ENCODE data around the gene UMODL1. TPM values are rescaled to one million over a fixed set of nuclear protein-coding genes. Genes with fewer than 3 reads are reported as not detected.

The UMODL1 gene
- total RNA-seq, 5 donors from 2014 or later (not counting 1 experiment from before 2014, with no cell fraction given): 0.16 to 0.99 (median 0.82) TPM

- H3K4me1 ChIP-seq (ENCODE audit: control insufficient read depth in 1 of 2, extremely low read depth in 1 of 2, insufficient read depth in 2 of 2, low read length in 2 of 2): peaks cover 5 to 51% of the 10 kb centered on the region in 2 experiments
- ATAC-seq (replicated peaks in 1 of 4) (no peak), DNase-seq (peak in 1 of 35 experiments; percentile 5)
- POLR2A ChIA-PET: interaction anchor here in 1 of 2 donors (0.6 kb wide), 1 partner anchor 54 kb away, joined by 3 read pairs; no protein-coding TSS in a partner anchor
- CTCF ChIA-PET: no interaction called here
- H3K4me3 Mint-ChIP-seq: peak overlapping the region; percentile 89 to 92 (median 90)
- peaks cover 0 to 3% of the 10 kb centered on the region in 2 donors for H3K36me3 ChIP-seq (ENCODE audit: control insufficient read depth in 2 of 2, extremely low read depth in 1 of 2, insufficient read depth in 1 of 2, low read length in 1 of 2)
- H3K27me3 Mint-ChIP-seq: no peaks in the 10 kb centered on the region
- peak overlapping the region; percentile 75 for H3K27ac ChIP-seq (ENCODE audit: low read length)
- peak overlapping the region; percentile 33 to 49 for H3K4me3 ChIP-seq (ENCODE audit: control insufficient read depth in 1 of 2, extremely low read depth in 1 of 2, low read length in 1 of 2)
- WGBS (ENCODE audit: insufficient coverage): 7% methylated on average over 3 of the region's 6 CpGs
- no peaks in the 10 kb centered on the region for H3K9me3 ChIP-seq
- peaks cover 55 to 73% (median 66%) of the 10 kb centered on the region in 3 donors for H3K4me1 Mint-ChIP-seq
- H3K27ac Mint-ChIP-seq: peak overlapping the region; percentile 99 to 100
- H3K27me3 ChIP-seq (replicated peaks in 1 of 2; ENCODE audit: control insufficient read depth in 2 of 2, extremely low read depth in 1 of 2, insufficient read depth in 2 of 2, low read length in 1 of 2): no peaks in the 10 kb centered on the region
- H3K9me3 Mint-ChIP-seq: no peaks in the 10 kb centered on the region
- no peaks in the 10 kb centered on the region for H3K36me3 Mint-ChIP-seq
Measured at GRCh38 chr21:42061986-42062235, 9.2 kb upstream of the UMODL1 start.

GRCh38 chr21:42062236-42063022, 8.7 kb upstream of the UMODL1 start:
- no peaks in the 10 kb centered on the region for H3K27me3 Mint-ChIP-seq

GRCh38 chr21:42063191-42063570, 7.9 kb upstream of the UMODL1 start:
- Histone ChIP-seq H3K9me3 (no peaks in the 10 kb centered on the region), H3K36me3 (ENCODE audit: control insufficient read depth in 2 of 2, extremely low read depth in 1 of 2, insufficient read depth in 1 of 2, low read length in 1 of 2) (peaks cover 0 to 3% of the 10 kb centered on the region in 2 donors), H3K27me3 (replicated peaks in 1 of 2; ENCODE audit: control insufficient read depth in 2 of 2, extremely low read depth in 1 of 2, insufficient read depth in 2 of 2, low read length in 1 of 2) (peaks cover 0 to 4% of the 10 kb centered on the region in 2 experiments), H3K4me3 (ENCODE audit: control insufficient read depth in 1 of 2, extremely low read depth in 1 of 2, low read length in 1 of 2) (peak overlapping the region; percentile 49 to 62), H3K4me1 (ENCODE audit: control insufficient read depth in 1 of 2, extremely low read depth in 1 of 2, insufficient read depth in 2 of 2, low read length in 2 of 2) (peaks cover 5 to 51% of the 10 kb centered on the region in 2 experiments), H3K27ac (ENCODE audit: low read length) (peak overlapping the region; percentile 75)
- peaks cover 53 to 69% (median 62%) of the 10 kb centered on the region in 3 donors for H3K4me1 Mint-ChIP-seq
- peak overlapping the region; percentile 89 to 92 (median 90) for H3K4me3 Mint-ChIP-seq
- no peak for ATAC-seq (replicated peaks in 1 of 4)
- CTCF ChIA-PET: interaction anchor here in 1 of 2 donors (1.0 kb wide), 1 partner anchor 44 kb away, joined by 4 read pairs; no protein-coding TSS in a partner anchor
- no peaks in the 10 kb centered on the region for H3K36me3 Mint-ChIP-seq
- DNase-seq: peak in 14 of 35 experiments; percentile 8 to 53 (median 26)
- H3K27ac Mint-ChIP-seq: peak overlapping the region; percentile 99 to 100
- no peaks in the 10 kb centered on the region for H3K27me3 Mint-ChIP-seq
- 0% methylated on average over 3 of the region's 4 CpGs for WGBS (ENCODE audit: insufficient coverage)
- H3K9me3 Mint-ChIP-seq: no peaks in the 10 kb centered on the region
- POLR2A ChIA-PET: interaction anchor here in 1 of 2 donors (0.6 kb wide), 1 partner anchor 14 kb away, joined by 4 read pairs; no protein-coding TSS in a partner anchor

More at GRCh38 chr21:42062236-42063022, 8.7 kb upstream of the UMODL1 start:
- Mint-ChIP-seq H3K4me3 (peak overlapping the region; percentile 89 to 92 (median 90)), H3K27ac (peak overlapping the region; percentile 99 to 100), H3K4me1 (peaks cover 53 to 69% (median 64%) of the 10 kb centered on the region in 3 donors), H3K9me3 (no peaks in the 10 kb centered on the region), H3K36me3 (no peaks in the 10 kb centered on the region)
- CTCF ChIA-PET: interaction anchor here in 1 of 2 donors (1.0 kb wide), 1 partner anchor 45 kb away, joined by 4 read pairs; no protein-coding TSS in a partner anchor
- H3K27ac ChIP-seq (ENCODE audit: low read length): peak overlapping the region; percentile 75
- 0% methylated on average over 20 of the region's 31 CpGs for WGBS (ENCODE audit: insufficient coverage)
- no peaks in the 10 kb centered on the region for H3K27me3 ChIP-seq (replicated peaks in 1 of 2; ENCODE audit: control insufficient read depth in 2 of 2, extremely low read depth in 1 of 2, insufficient read depth in 2 of 2, low read length in 1 of 2)
- ATAC-seq (replicated peaks in 1 of 4) (peak; percentile 83 to 86 (median 83)), DNase-seq (peak; percentile 89 to 98 (median 94))
- H3K36me3 ChIP-seq (ENCODE audit: control insufficient read depth in 2 of 2, extremely low read depth in 1 of 2, insufficient read depth in 1 of 2, low read length in 1 of 2): peaks cover 0 to 3% of the 10 kb centered on the region in 2 donors
- peak overlapping the region; percentile 49 to 62 for H3K4me3 ChIP-seq (ENCODE audit: control insufficient read depth in 1 of 2, extremely low read depth in 1 of 2, low read length in 1 of 2)
- POLR2A ChIA-PET: interaction anchor here in 1 of 2 donors (0.6 kb wide), 1 partner anchor 54 kb away, joined by 3 read pairs; no protein-coding TSS in a partner anchor
- peaks cover 5 to 51% of the 10 kb centered on the region in 2 experiments for H3K4me1 ChIP-seq (ENCODE audit: control insufficient read depth in 1 of 2, extremely low read depth in 1 of 2, insufficient read depth in 2 of 2, low read length in 2 of 2)
- no peaks in the 10 kb centered on the region for H3K9me3 ChIP-seq

DNA sequence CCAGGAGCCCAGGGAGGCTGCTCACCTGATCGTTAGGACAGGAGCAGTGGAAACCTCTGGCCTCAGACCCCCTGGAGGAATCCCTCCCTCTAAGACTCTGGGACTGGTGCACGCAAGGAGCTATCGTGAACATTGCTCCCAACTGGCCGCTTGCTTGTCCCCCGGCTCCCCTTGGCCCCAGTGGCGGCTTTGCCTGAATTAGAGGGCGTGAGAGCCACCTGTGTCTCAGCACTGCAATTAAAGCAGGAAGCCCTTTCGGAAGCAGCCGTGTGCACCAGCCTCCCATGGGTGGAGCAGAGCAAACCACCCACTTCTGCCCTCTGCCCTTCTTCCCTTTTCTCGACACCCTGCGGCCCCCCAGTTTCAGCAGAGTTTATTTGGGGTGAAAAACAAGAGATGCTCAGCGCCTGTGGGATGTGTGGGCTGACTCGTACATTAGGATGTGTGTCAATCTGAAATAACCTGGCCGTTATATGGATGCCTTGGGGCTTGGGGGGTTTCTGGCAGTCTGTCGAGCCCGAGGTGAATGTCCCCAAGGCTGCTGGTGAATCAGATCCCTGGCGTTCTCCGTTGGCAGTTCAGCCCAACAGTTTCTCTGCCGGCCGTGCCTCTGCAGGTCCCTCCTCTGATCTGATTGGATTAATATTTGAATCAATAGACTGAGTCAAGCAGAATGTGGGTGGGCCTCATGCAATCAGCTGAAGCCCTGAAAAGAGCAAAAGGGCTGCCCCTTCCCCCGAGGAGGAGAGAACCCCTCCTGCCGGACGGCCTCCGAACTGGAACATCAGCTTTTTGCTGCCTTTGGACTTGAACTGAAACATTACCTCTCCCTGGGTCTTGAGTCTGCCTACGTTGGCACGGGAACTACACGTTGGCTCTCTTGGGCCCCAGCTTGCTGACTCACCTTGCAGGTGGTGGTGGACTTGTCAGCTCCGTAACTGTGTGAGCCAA, 7.3 kb upstream of the UMODL1 start:
- H3K27me3 Mint-ChIP-seq: no peaks in the 10 kb centered on the region
- peak overlapping the region; percentile 75 for H3K27ac ChIP-seq (ENCODE audit: low read length)
- CTCF ChIA-PET: no interaction called here
- ATAC-seq (replicated peaks in 1 of 4): peak; percentile 11 to 41 (median 37)
- H3K27ac Mint-ChIP-seq: peak overlapping the region; percentile 99 to 100
- no peaks in the 10 kb centered on the region for H3K36me3 Mint-ChIP-seq
- H3K27me3 ChIP-seq (replicated peaks in 1 of 2; ENCODE audit: control insufficient read depth in 2 of 2, extremely low read depth in 1 of 2, insufficient read depth in 2 of 2, low read length in 1 of 2): peaks cover 0 to 4% of the 10 kb centered on the region in 2 experiments
- no peaks in the 10 kb centered on the region for H3K9me3 Mint-ChIP-seq
- WGBS (ENCODE audit: insufficient coverage): 11% methylated on average over 21 of the region's 28 CpGs
- peak; percentile 37 to 73 (median 53) for DNase-seq
- H3K4me1 Mint-ChIP-seq: peaks cover 53 to 75% (median 61%) of the 10 kb centered on the region in 3 donors
- POLR2A ChIA-PET: interaction anchor here in 1 of 2 donors (0.6 kb wide), 1 partner anchor 15 kb away, joined by 4 read pairs; no protein-coding TSS in a partner anchor
- H3K9me3 ChIP-seq: no peaks in the 10 kb centered on the region
- H3K4me3 Mint-ChIP-seq: peak overlapping the region; percentile 89 to 92 (median 90)
- H3K4me3 ChIP-seq (ENCODE audit: control insufficient read depth in 1 of 2, extremely low read depth in 1 of 2, low read length in 1 of 2): peak overlapping the region; percentile 49 to 62
- H3K4me1 ChIP-seq (ENCODE audit: control insufficient read depth in 1 of 2, extremely low read depth in 1 of 2, insufficient read depth in 2 of 2, low read length in 2 of 2): peaks cover 5 to 53% of the 10 kb centered on the region in 2 experiments
- peaks cover 0 to 3% of the 10 kb centered on the region in 2 donors for H3K36me3 ChIP-seq (ENCODE audit: control insufficient read depth in 2 of 2, extremely low read depth in 1 of 2, insufficient read depth in 1 of 2, low read length in 1 of 2)

DNA sequence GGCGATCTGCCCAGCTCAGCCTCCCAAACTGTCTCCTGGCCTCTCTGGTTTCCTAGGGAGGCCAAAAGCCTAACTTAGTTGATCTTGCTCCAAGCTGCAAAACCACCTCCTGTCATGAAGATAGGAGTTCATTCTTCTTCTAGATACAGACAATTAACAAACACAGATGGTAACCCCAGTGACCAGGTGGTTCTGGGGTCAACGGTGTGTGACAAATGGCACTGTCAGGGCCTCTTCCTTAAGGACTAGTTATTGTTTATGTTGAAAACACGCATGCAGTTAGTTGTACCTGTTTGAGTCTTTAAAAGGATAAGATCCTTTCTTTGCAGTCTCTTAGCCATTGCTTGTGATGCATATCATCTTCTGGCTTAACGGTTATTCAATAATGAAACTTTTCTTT, 4.6 kb upstream of the UMODL1 start:
- CTCF ChIA-PET: no interaction called here
- H3K27ac Mint-ChIP-seq: peak overlapping the region in 1 of 2 donors; percentile 65
- no peaks in the 10 kb centered on the region for H3K9me3 ChIP-seq
- no peaks in the 10 kb centered on the region for H3K36me3 Mint-ChIP-seq
- no peak overlapping the region for H3K4me3 ChIP-seq (ENCODE audit: control insufficient read depth in 1 of 2, extremely low read depth in 1 of 2, low read length in 1 of 2)
- H3K4me1 ChIP-seq (ENCODE audit: control insufficient read depth in 1 of 2, extremely low read depth in 1 of 2, insufficient read depth in 2 of 2, low read length in 2 of 2): peaks cover 2 to 45% of the 10 kb centered on the region in 2 experiments
- DNase-seq: no peak
- 100% methylated on average over 1 of the region's 4 CpGs for WGBS (ENCODE audit: insufficient coverage)
- peaks cover 0 to 3% of the 10 kb centered on the region in 2 donors for H3K36me3 ChIP-seq (ENCODE audit: control insufficient read depth in 2 of 2, extremely low read depth in 1 of 2, insufficient read depth in 1 of 2, low read length in 1 of 2)
- no peak overlapping the region for H3K4me3 Mint-ChIP-seq
- POLR2A ChIA-PET: no interaction called here
- peaks cover 0 to 12% of the 10 kb centered on the region in 2 experiments for H3K27me3 ChIP-seq (replicated peaks in 1 of 2; ENCODE audit: control insufficient read depth in 2 of 2, extremely low read depth in 1 of 2, insufficient read depth in 2 of 2, low read length in 1 of 2)
- H3K9me3 Mint-ChIP-seq: no peaks in the 10 kb centered on the region
- no peaks in the 10 kb centered on the region for H3K27me3 Mint-ChIP-seq
- H3K4me1 Mint-ChIP-seq: peaks cover 43 to 57% (median 47%) of the 10 kb centered on the region in 3 donors
- no peak for ATAC-seq (replicated peaks in 1 of 4)
- no peak overlapping the region for H3K27ac ChIP-seq (ENCODE audit: low read length)

All from T-cell (primary cell).